ENCODE results near the gene SURF6. TPM values are rescaled to one million over a fixed set of nuclear protein-coding genes. Genes with fewer than 3 reads are reported as not detected.
"Not testable (repeated sequence)": the region's sequence is repeated elsewhere in the genome, so short reads cannot be mapped to it uniquely, and the experiment has no call there.

The SURF6 gene
- total RNA-seq, 1 donor from 2014 or later, result 15.2 TPM

GRCh38 chr9:133320421-133320881 is 15.5 kb downstream of the SURF6 start:
- no peaks in the 10 kb centered on the region for H3K9me3 ChIP-seq
- H3K4me1 ChIP-seq, result no peaks in the 10 kb centered on the region
- DNase-seq (no peak), ATAC-seq (no peak)
- no peak overlapping the region for H3K4me3 ChIP-seq
- H3K36me3 ChIP-seq, result no peaks in the 10 kb centered on the region
- intact Hi-C loops (cut with DNase I), result no loop called here
- H3K27me3 ChIP-seq (ENCODE audit: low read depth), result no peaks in the 10 kb centered on the region
- no peak for TF ChIP-seq CTCF (IDR thresholded peaks at IDR 0.05)
- no peak overlapping the region for H3K27ac ChIP-seq

DNA sequence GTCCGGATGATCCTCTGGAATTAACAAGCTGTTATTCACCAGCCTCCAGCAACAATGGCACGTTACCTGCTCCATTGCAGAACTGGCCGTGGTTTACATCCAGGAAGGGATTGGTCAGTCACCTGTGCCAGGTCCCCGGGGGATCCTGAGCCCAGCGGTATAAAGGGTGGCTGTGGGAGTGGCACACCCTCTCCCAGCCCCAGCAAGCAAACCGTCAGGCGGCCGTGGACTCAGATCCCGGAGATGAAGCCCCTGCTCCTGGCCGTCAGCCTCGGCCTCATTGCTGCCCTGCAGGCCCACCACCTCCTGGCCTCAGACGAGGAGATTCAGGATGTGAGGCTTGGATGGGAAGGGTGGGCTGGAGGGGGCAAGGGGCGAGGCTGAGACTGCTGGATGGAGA is 18.4 kb downstream of the SURF6 start:
- intact Hi-C loops (cut with DNase I); H3K36me3 ChIP-seq; DNase-seq; H3K4me1 ChIP-seq; H3K4me3 ChIP-seq; H3K27ac ChIP-seq; H3K9me3 ChIP-seq; ATAC-seq; H3K27me3 ChIP-seq (ENCODE audit: low read depth): not testable (repeated sequence)

GRCh38 chr9:133315997-133316396 is 20.0 kb downstream of the SURF6 start:
- Histone ChIP-seq H3K27ac (no peak overlapping the region), H3K4me3 (no peak overlapping the region), H3K9me3 (no peaks in the 10 kb centered on the region), H3K27me3 (ENCODE audit: low read depth) (no peaks in the 10 kb centered on the region), H3K36me3 (no peaks in the 10 kb centered on the region), H3K4me1 (no peaks in the 10 kb centered on the region)
- DNase-seq (no peak), ATAC-seq (no peak)
- TF ChIP-seq CTCF (IDR thresholded peaks at IDR 0.05), result no peak
- intact Hi-C loops (cut with DNase I), result no loop called here

- no peak for TF ChIP-seq CTCF (IDR thresholded peaks at IDR 0.05)
- intact Hi-C loops (cut with DNase I), result no loop called here
- Histone ChIP-seq H3K36me3 (no peaks in the 10 kb centered on the region), H3K4me1 (no peaks in the 10 kb centered on the region), H3K27me3 (ENCODE audit: low read depth) (no peaks in the 10 kb centered on the region), H3K9me3 (no peaks in the 10 kb centered on the region), H3K27ac (no peak overlapping the region), H3K4me3 (no peak overlapping the region)
- ATAC-seq, result no peak
- no peak for DNase-seq
Observed at GRCh38 chr9:133309608-133310007, 26.4 kb downstream of the SURF6 start.

- Histone ChIP-seq H3K36me3 (no peaks in the 10 kb centered on the region), H3K27me3 (ENCODE audit: low read depth) (no peaks in the 10 kb centered on the region), H3K4me3 (no peak overlapping the region), H3K9me3 (no peaks in the 10 kb centered on the region), H3K27ac (no peak overlapping the region), H3K4me1 (no peaks in the 10 kb centered on the region)
- intact Hi-C loops (cut with DNase I), result no loop called here
- ATAC-seq, result no peak
- DNase-seq, result no peak
- TF ChIP-seq CTCF (IDR thresholded peaks at IDR 0.05), result no peak
Observed at GRCh38 chr9:133307301-133307700, 28.7 kb downstream of the SURF6 start.

DNA sequence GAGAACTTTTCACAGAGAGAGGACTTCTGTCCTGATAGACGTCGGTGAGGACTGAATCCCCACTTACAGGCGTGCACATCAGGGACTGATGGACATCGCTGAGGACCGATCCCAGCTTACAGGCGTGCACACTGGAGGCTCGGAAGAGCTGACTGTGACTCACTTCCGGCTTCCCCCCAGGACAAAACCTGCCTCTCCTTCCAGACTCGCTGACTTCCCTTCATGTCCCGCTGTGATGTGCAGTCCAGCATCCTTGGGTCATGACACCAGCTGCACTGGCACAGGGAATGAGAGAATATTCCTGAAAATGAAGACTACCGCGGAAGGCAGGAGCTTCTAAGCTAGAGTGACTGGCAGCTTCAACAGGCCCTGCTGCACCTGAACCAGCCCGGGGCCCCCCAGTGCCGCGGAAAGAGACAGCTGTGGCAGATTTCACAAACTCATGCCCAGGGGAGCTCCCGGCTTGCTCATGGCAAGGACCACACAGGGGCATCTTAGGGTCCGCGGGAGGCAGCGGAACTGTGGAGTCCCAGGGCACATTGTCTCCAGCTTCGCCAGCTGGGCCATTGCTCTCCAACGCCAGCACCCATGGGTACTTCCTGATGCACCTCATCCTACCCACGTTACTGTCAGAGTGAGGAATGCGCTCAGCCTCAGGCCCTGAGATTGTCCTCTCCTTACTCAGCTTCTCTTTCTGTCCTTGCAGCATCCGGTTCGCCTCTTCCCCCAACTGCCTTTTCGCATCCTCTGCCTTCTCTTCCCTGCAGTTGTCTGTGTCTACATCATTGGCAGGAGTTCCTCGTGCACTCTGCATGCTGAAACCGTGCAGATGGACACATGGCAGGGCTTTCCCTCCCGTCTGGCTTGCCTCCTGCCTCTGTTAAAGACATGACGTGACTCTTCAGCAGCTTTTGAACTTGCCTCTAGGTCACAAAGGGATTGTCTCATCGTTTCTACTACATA is 29.5 kb downstream of the SURF6 start:
- intact Hi-C loops (cut with DNase I), result no loop called here
- H3K4me3 ChIP-seq, result no peak overlapping the region
- H3K4me1 ChIP-seq, result no peaks in the 10 kb centered on the region
- H3K36me3 ChIP-seq, result no peaks in the 10 kb centered on the region
- no peaks in the 10 kb centered on the region for H3K27me3 ChIP-seq (ENCODE audit: low read depth)
- no peak for TF ChIP-seq CTCF (IDR thresholded peaks at IDR 0.05)
- ATAC-seq (no peak), DNase-seq (no peak)
- no peaks in the 10 kb centered on the region for H3K9me3 ChIP-seq
- no peak overlapping the region for H3K27ac ChIP-seq

Data from lower lobe of right lung (tissue), 2 donors.